ENCODE data around the gene TMEM184B.

- TF ChIP-seq CTCF (conservative IDR thresholded peaks at IDR 0.05) (no peak), ZFX (IDR thresholded peaks at IDR 0.05) (no peak)
Measured at GRCh38 chr22:38176170-38176741, 96.6 kb downstream of the TMEM184B start.
